LNCAP (cell line): ENCODE measurements around the gene BUB1.

Source experiments
- TF ChIP-seq, protein P1 (sequence below): fragments of 450-650 bp; IDR thresholded peaks from 2 replicates; pipeline ENCODE4 v1.5.1; 2017; ENCODE audit warnings: mild to moderate bottlenecking

The BUB1 gene

DNA sequence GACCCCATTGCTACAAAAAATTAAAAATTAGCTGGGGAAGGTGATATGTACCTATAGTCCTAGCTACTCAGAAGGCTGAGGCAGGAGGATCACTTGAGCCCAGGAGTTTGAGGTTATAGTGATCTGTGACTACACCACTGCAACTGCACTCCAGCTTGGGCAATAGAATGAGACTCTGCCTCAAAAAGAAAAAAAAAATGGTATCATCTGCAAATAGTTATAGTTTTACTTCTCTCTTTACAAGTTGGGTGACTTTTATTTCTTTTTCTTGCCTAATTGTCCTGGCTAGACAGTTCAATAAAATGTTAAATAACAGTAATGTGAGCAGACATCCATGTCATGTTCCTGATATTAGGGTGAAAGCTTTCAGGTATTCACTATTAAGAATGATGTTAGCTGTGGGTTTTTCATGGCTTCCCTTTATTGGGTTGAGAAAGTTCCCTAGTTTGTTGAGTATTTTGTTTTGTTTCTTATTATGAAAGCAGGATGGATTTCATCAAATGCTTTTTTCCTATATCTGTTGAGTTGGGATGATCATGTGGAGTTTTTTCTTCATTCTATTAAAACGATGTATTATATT lies 29.6 kb upstream of the BUB1 start:
- TF ChIP-seq, protein P1, sequence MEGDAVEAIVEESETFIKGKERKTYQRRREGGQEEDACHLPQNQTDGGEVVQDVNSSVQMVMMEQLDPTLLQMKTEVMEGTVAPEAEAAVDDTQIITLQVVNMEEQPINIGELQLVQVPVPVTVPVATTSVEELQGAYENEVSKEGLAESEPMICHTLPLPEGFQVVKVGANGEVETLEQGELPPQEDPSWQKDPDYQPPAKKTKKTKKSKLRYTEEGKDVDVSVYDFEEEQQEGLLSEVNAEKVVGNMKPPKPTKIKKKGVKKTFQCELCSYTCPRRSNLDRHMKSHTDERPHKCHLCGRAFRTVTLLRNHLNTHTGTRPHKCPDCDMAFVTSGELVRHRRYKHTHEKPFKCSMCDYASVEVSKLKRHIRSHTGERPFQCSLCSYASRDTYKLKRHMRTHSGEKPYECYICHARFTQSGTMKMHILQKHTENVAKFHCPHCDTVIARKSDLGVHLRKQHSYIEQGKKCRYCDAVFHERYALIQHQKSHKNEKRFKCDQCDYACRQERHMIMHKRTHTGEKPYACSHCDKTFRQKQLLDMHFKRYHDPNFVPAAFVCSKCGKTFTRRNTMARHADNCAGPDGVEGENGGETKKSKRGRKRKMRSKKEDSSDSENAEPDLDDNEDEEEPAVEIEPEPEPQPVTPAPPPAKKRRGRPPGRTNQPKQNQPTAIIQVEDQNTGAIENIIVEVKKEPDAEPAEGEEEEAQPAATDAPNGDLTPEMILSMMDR, result no peak

DNA sequence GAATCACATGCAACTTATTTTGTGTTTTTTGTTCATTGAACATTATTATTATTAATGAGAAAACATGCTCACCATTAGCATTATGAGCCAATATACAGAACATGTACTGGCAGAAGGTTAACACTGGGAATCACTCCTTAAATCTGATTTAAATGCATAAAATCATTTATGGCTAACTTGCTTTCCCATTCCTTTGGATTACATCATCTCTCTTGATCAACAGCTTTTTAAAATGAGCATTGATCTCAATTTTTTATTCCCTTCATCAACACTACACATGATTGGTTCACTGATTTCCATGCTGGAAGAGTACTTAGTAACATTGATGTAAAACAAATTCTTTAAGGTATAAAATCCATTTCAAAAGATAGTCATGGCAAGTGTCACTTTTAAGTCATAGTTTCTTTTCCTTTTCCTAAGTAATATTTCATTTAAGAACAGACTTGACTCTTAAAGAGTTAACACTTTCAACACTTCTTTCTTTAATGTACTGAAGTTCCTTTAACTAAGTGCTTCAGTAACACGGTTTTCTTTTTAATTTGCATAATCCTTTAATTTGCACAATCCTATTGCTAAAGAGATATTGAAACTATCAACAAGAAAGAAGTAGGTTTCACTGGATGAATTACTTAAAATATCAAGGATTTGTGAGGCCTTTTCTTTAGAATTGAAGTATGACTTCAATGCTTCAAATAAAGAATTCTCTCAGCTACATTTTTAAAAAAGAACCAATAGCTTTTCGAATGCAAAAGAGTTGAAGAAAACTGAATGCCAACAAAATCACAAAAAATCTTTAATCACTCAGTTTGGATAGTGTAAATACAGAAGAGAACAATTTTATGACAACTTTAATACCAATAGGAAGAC lies 24.9 kb upstream of the BUB1 start:
- TF ChIP-seq, protein P1, result no peak

DNA sequence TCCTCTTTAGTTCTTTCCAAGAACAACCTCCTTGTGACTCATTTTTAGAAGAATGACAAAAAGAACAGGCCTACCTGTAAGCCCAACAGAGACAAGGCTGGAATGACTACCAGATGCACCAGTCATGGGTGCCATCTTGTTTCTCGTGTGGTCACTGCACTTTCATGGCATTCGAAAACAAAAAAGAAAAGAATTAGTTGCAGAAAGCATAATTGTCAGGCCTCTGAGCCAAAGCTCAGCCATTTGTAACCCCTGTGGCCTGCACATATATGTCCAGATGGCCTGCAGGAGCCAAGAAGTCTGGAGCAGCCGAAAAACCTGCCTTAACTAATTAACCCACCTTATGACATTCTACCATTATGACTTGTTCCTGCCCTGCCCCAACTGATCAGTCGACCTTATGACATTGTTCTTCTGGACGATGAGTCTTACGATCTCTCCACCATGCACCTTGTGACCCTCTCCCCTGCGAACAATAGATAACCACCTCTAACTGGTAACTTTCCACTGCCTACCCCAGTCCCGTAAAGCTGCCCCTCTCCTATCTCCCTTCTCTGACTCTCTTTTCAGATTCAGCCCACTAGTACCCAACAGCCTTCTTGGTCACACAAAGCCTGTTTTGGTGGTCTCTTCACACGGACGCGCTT lies 13.9 kb upstream of the BUB1 start:
- TF ChIP-seq, protein P1, result no peak

DNA sequence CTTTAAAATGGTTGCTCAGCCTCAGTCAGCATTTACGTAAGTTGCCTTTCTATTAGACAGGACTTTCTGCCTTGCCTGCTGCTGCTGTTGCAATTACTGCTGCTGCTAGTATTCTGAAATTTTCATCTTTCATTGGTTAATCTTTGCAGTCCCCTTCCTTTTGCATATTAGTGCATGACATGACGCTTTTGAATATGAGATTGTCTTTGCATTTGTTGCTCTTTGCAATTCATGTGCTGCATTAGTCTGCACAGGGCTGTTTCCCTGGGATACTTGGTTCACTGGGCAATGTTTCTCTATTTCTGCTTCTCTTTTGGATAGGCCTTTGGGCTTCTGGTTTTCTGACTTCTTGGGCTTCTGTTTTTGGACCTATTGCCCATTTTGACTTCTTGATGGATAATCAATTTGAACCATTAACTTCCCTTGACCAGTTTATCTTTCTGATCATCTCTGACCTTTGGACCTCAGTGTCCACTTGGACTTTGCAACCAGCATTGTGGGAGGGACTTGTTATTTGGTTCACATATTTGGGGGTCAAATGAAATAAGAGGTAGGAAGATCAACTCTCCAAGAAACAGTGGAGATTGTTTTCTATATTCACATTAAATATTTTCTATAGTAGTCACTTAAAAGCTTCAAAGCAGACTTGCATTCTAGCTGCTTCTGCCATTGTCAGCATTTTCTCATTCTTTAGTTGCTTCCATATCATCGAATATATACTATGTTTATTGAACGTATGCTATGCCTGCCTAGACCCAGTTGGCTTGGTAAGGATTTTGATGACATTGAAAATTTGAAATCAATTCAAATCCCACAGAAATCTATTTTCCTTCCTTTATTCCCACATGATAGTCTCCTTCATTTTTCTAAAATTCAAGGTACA lies 12.5 kb upstream of the BUB1 start:
- TF ChIP-seq, protein P1, result no peak

DNA sequence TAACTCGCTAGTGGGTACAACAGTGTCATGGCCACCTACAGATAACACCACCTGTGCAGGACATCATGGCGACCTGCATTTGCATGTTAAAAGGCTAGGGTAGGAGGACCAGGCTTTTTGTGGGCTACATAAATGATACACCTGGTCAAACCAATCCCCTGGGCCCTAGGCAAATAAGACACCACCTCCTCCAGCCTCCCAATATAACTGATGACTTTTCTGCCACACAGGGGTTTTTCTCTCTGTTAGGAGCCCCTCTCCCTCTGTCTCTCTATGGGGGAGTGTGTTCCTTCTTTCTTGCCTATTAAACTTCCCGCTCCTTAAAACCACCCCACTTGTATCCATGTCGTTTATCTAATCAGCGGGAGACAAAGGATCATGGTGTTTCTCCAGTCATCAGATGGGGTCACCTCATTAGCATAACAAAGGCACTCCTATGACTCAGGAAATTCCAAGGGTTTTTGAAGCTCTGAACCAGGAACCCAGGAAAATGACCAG lies 10.8 kb upstream of the BUB1 start:
- TF ChIP-seq, protein P1, result no peak

DNA sequence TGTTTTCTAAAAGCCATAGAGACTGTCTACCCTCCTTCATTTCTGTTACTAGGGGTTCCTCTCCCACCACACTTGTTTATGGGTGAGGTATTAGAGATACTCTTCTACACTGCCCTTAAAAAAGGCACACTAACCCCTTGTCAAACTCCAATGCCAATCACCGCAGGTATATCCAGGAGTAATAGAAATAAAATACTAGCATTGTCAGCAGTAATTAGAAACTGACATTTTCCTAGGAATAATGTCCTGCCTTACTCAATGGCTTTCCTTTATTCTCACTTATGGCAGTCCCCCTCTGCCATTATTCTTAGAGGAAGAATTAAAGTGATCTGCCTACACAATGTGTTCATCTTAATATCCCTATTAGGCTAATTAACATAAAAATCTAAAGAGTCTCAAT lies 5.0 kb upstream of the BUB1 start:
- TF ChIP-seq, protein P1, result no peak

DNA sequence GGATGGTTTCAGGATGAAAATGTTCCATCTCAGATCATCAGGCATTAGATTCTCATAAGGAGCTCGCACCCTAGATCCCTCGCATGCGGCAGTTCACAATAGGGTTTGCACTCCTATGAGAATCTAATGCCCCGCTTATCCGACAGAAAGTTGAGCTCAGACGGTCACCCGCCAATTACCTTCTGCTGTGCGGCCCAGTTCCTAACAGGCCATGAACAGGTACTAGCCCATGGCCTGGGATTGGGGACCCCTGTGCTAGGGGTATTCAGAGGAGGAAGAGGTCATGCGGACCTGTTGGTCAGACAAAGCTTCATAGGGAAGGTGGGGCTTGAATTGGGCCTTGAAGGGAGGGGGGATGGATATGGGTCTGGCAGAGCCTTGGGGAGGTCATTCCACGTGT lies 4.4 kb upstream of the BUB1 start:
- TF ChIP-seq, protein P1, result no peak
